PFSK-1 (cell line): ENCODE data around the gene TSPAN3.

Experiments used
- POLR2AphosphoS5 ChIP-seq: IDR thresholded peaks from 2 replicates; pipeline ENCODE4 v1.6.1; 2012; ENCODE audit warnings: low read depth, mild to moderate bottlenecking, control low read depth, low read length, moderate library complexity
- TAF1 ChIP-seq: IDR thresholded peaks from 2 replicates; pipeline ENCODE4 v1.6.1; 2012; ENCODE audit warnings: low read length, control low read depth, borderline replicate concordance; ENCODE audit not compliant: insufficient read depth

DNA sequence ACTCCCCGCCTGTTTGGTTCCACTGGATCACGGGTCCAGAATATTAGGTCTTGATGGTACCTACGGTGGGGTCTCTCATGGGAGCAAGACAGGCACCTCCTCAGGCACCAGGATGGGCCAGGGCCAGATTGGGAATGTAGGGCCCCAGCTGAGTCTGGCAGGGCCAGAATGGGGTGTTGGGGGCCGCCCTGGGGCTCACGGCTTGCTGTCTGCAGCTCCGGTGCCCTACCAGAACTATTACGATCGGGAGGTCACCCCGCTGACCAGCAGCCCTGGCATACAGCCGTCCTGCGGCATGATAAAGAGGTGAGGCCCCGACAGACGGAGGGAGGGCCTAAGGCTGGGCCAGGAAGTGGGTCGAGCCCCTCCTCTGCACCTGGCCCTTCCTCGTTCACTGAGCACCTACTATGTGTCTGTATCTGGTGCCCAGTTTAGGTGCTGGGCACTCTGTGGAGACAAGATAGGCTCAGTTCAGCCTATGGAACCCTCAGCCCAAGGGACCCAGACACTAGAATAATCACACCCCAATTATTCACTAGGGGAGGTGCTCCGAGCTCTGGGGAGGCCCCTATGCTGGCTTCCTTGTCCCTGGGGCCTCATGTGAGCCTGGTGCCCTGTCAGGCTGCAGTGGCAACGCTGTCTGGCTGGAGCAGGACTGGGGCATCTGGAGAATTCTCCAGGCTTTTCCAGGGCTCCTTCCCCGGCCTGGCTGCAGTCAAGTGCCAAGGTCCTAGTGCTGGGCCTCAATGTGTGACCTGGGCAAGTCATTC is 38.1 kb downstream of the TSPAN3 start:
- TF ChIP-seq TAF1 (no peak), POLR2AphosphoS5 (no peak)
